ENCODE measurements around the gene MSANTD2. TPM values are rescaled to one million over a fixed set of nuclear protein-coding genes. Genes with fewer than 3 reads are reported as not detected.

The MSANTD2 gene
- polyA plus RNA-seq, 2 of the 4 experiments (the other 2 are of a cell fraction): 5.6 to 6.4 TPM

GRCh38 chr11:124832571-124832970 is 32.4 kb upstream of the MSANTD2 start:
- ATAC-seq (no peak), DNase-seq (ENCODE audit: low read depth in 1 of 2, low spot score in 1 of 2) (no peak), FAIRE-seq (no peak)
- WGBS (ENCODE audit: missing lambda C conversion rate): 53% methylated on average over 4 of the region's 4 CpGs
- Histone ChIP-seq H3K9me3 (no peaks in the 10 kb centered on the region), H3K27ac (no peak overlapping the region), H3K4me2 (no peak overlapping the region), H3K4me3 (no peak overlapping the region), H3K4me1 (peaks cover 8% of the 10 kb centered on the region; the same call in 1 of the 3 replicates)
- ChIA-PET CTCF (interaction anchor here (0.7 to 1.7 kb wide), 4 partner anchors 19 to 470 kb away, joined by 3 to 6 read pairs (median 4); no protein-coding TSS in a partner anchor), POLR2A (no interaction called here)
- no peak for TF ChIP-seq RAD21 (conservative IDR thresholded peaks at IDR 0.05 in 1 of 2, IDR thresholded peaks at IDR 0.05 in 1 of 2)
- TF ChIP-seq JUNB (IDR thresholded peaks at IDR 0.05): no peak
- TF ChIP-seq TFCP2L1 (CRISPR knock-in tag; IDR thresholded peaks at IDR 0.05): no peak
- no peak for TF ChIP-seq HEYL (CRISPR knock-in tag; IDR thresholded peaks at IDR 0.05)

GRCh38 chr11:124831897-124832296 is 31.7 kb upstream of the MSANTD2 start:
- ATAC-seq (no peak), FAIRE-seq (no peak), DNase-seq (ENCODE audit: low read depth in 1 of 2, low spot score in 1 of 2) (no peak)
- no peak for TF ChIP-seq HOXB13 (CRISPR knock-in tag; IDR thresholded peaks at IDR 0.05; ENCODE audit: low read depth)
- no peak for TF ChIP-seq GATA3 (IDR thresholded peaks at IDR 0.05; ENCODE audit: borderline replicate concordance)
- TF ChIP-seq ELK1 (IDR thresholded peaks at IDR 0.05; ENCODE audit: low read depth, low read length): no peak
- TF ChIP-seq HOXB5 (CRISPR knock-in tag; IDR thresholded peaks at IDR 0.05): no peak
- TF ChIP-seq PBX3 (IDR thresholded peaks at IDR 0.05): no peak
- TF ChIP-seq CBX8 (IDR thresholded peaks at IDR 0.05): no peak
- no peak for TF ChIP-seq CHD4 (IDR thresholded peaks at IDR 0.05; ENCODE audit: borderline replicate concordance)
- TF ChIP-seq MYC (IDR thresholded peaks at IDR 0.05; ENCODE audit: borderline replicate concordance, low read length): no peak
- no peak for TF ChIP-seq RFX5 (IDR thresholded peaks at IDR 0.05)
- TF ChIP-seq MAZ (IDR thresholded peaks at IDR 0.05; ENCODE audit: borderline replicate concordance, low read depth, low read length): no peak
- TF ChIP-seq, protein P1, sequence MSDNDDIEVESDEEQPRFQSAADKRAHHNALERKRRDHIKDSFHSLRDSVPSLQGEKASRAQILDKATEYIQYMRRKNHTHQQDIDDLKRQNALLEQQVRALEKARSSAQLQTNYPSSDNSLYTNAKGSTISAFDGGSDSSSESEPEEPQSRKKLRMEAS (IDR thresholded peaks at IDR 0.05): no peak
- no peak for TF ChIP-seq CHD2 (IDR thresholded peaks at IDR 0.05; ENCODE audit: low read length, partially characterized antibody)
- TF ChIP-seq TFCP2L1 (CRISPR knock-in tag; IDR thresholded peaks at IDR 0.05): no peak
- no peak for TF ChIP-seq KDM5A (IDR thresholded peaks at IDR 0.05)
- TF ChIP-seq HMGXB4 (CRISPR knock-in tag; IDR thresholded peaks at IDR 0.05; ENCODE audit: borderline replicate concordance): no peak
- TF ChIP-seq EHMT2 (IDR thresholded peaks at IDR 0.05; ENCODE audit: low read depth): no peak
- TF ChIP-seq JUNB (IDR thresholded peaks at IDR 0.05): no peak
- no peak for TF ChIP-seq ZNF302 (CRISPR knock-in tag; IDR thresholded peaks at IDR 0.05)
- TF ChIP-seq EP300 (IDR thresholded peaks at IDR 0.05): no peak
- TF ChIP-seq RAD21 (conservative IDR thresholded peaks at IDR 0.05 in 1 of 2, IDR thresholded peaks at IDR 0.05 in 1 of 2): no peak
- Histone ChIP-seq H3K4me3 (no peak overlapping the region), H3K9me3 (no peaks in the 10 kb centered on the region), H3K4me2 (no peak overlapping the region), H3K4me1 (peaks cover 4% of the 10 kb centered on the region; the same call in 1 of the 3 replicates), H3K27ac (no peak overlapping the region)
- 90% methylated on average over 2 of the region's 2 CpGs for WGBS (ENCODE audit: missing lambda C conversion rate)
- ChIA-PET CTCF (interaction anchor here (1.5 to 1.7 kb wide), 2 partner anchors 86 to 187 kb away, joined by 3 to 6 read pairs; no protein-coding TSS in a partner anchor), POLR2A (no interaction called here)
